SK-N-SH (cell line): ENCODE data around the gene KMT2B. TPM values are rescaled to one million over a fixed set of nuclear protein-coding genes. Genes with fewer than 3 reads are reported as not detected.

Experiments used
- CTCF ChIA-PET: fragments of 300-600, 350-600 bp; formaldehyde crosslinking; extraction: SDS; loops from one replicate; lab custom pipeline; 2021; lab: Yijun Ruan, JAX
- POLR2A ChIA-PET: fragments of 350-600 bp; sonication (Branson Sonifier 250); formaldehyde crosslinking; extraction: SDS; loops from one replicate; lab custom pipeline; 2020; ENCODE audit warnings: antibody characterized with exemption, inconsistent platforms; lab: Yijun Ruan, JAX
- DNase-seq: peaks from one replicate; pipeline ENCODE4 v3.0.0; 2012
- H2AFZ ChIP-seq: fragments of 200-600 bp; sonication (generic); 2 replicates; pipeline ENCODE4 v1.8.1; 2016; ENCODE audit warnings: antibody characterized with exemption, mild to moderate bottlenecking, low read depth
- H3F3A ChIP-seq: fragments of 200-600 bp; sonication (generic); replicated peaks from 2 replicates; pipeline ENCODE3; 2016; ENCODE audit warnings: antibody characterized with exemption, mild to moderate bottlenecking; ENCODE audit not compliant: insufficient read depth
- H3K27ac ChIP-seq, 2 experiments: fragments of 200-500 bp in 1 of 2; fragments of 200-600 bp in 1 of 2; sonication (Bioruptor generic) in 1 of 2; sonication (generic), shearing (Covaris generic) in 1 of 2; 2 replicates each; pipeline versions ENCODE4 v1.5.1 to v1.6.1; 2014 to 2016; ENCODE audit warnings: low read depth in 2 of 2, inconsistent platforms in 1 of 2, low read length in 1 of 2, mild to moderate bottlenecking in 1 of 2, mixed read lengths in 1 of 2
- H3K27me3 ChIP-seq: fragments of 200-600 bp; sonication (generic), shearing (Covaris generic); 2 replicates; pipeline ENCODE4 v1.6.1; 2016; ENCODE audit warnings: mixed run types; ENCODE audit not compliant: insufficient read depth
- H3K36me3 ChIP-seq, 2 experiments: fragments of 200-500 bp in 1 of 2; fragments of 200-600 bp in 1 of 2; sonication (Bioruptor generic) in 1 of 2; sonication (generic) in 1 of 2; replicated peaks in 1 of 2; 2 replicates each; pipeline versions ENCODE3 to v1.5.1; 2014 to 2016; ENCODE audit warnings: low read length in 1 of 2, mild to moderate bottlenecking in 1 of 2; ENCODE audit not compliant: insufficient read depth in 2 of 2, control insufficient read depth in 1 of 2
- H3K4me1 ChIP-seq, 2 experiments: fragments of 200-500 bp in 1 of 2; fragments of 200-600 bp in 1 of 2; sonication (Bioruptor generic) in 1 of 2; sonication (generic), shearing (Covaris generic) in 1 of 2; 2 replicates each; pipeline versions ENCODE4 v1.5.1 to v1.6.1; 2014 to 2016; ENCODE audit warnings: low read depth in 1 of 2, low read length in 1 of 2, mixed run types in 1 of 2; ENCODE audit not compliant: insufficient read depth in 2 of 2, control insufficient read depth in 1 of 2
- H3K4me2 ChIP-seq: fragments of 200-600 bp; sonication (generic), shearing (Covaris generic); 2 replicates; pipeline ENCODE4 v1.6.1; 2017; ENCODE audit warnings: mixed run types
- H3K4me3 ChIP-seq, 2 experiments: fragments of 200-500 bp in 1 of 2; fragments of 200-600 bp in 1 of 2; sonication (Bioruptor generic) in 1 of 2; sonication (generic), shearing (Covaris generic) in 1 of 2; 2 replicates each; pipeline versions ENCODE4 v1.5.1 to v1.8.1; 2014 to 2016; ENCODE audit warnings: low read depth in 2 of 2, inconsistent platforms in 1 of 2, low read length in 1 of 2, mild to moderate bottlenecking in 1 of 2, mixed read lengths in 1 of 2, moderate library complexity in 1 of 2
- H3K79me2 ChIP-seq: fragments of 200-600 bp; sonication (generic); 2 replicates; pipeline ENCODE4 v1.8.1; 2017; ENCODE audit warnings: mild to moderate bottlenecking; ENCODE audit not compliant: insufficient read depth
- H3K9ac ChIP-seq: fragments of 200-600 bp; sonication (generic); 2 replicates; pipeline ENCODE4 v1.6.1; 2017; ENCODE audit warnings: mixed run types
- H3K9me2 ChIP-seq: fragments of 200-600 bp; sonication (generic); 2 replicates; pipeline ENCODE4 v1.6.1; 2017; ENCODE audit warnings: mixed run types
- H3K9me3 ChIP-seq: fragments of 200-600 bp; sonication (generic); 2 replicates; pipeline ENCODE4 v1.6.1; 2017; ENCODE audit warnings: mixed run types, mild to moderate bottlenecking, moderate library complexity
- H4K20me1 ChIP-seq: fragments of 200-600 bp; sonication (generic); 2 replicates; pipeline ENCODE4 v1.6.1; 2017; ENCODE audit warnings: mild to moderate bottlenecking, mixed run types; ENCODE audit not compliant: insufficient read depth
- EP300 ChIP-seq, 2 experiments: IDR thresholded peaks; 2 replicates each; pipeline versions ENCODE4 v1.4.0 to v1.6.1; 2012; ENCODE audit warnings: borderline replicate concordance in 1 of 2, low read depth in 1 of 2, low read length in 1 of 2
- FOSL2 ChIP-seq: IDR thresholded peaks from 2 replicates; pipeline ENCODE4 v1.4.0; 2012; ENCODE audit warnings: low read depth, mild to moderate bottlenecking, moderate library complexity, borderline replicate concordance
- FOXM1 ChIP-seq: IDR thresholded peaks from 2 replicates; pipeline ENCODE4 v1.4.0; 2012; ENCODE audit warnings: low read depth, mild to moderate bottlenecking
- MXI1 ChIP-seq: IDR thresholded peaks from 2 replicates; pipeline ENCODE4 v1.6.1; 2012; ENCODE audit warnings: mild to moderate bottlenecking, low read depth, low read length, improper control_type of control experiment
- SMC3 ChIP-seq: IDR thresholded peaks from 2 replicates; pipeline ENCODE4 v1.6.1; 2012; ENCODE audit warnings: low read depth, low read length, improper control_type of control experiment
- TEAD4 ChIP-seq: IDR thresholded peaks from 2 replicates; pipeline ENCODE4 v1.4.0; 2012; ENCODE audit warnings: mild to moderate bottlenecking, borderline replicate concordance; ENCODE audit not compliant: insufficient read depth
- YY1 ChIP-seq: IDR thresholded peaks from 2 replicates; pipeline ENCODE4 v1.4.0; 2012; ENCODE audit warnings: low read depth, mild to moderate bottlenecking
- WGBS: methylation state at CpG from one replicate; pipeline ENCODE4 v1.1.6; 2017; ENCODE audit warnings: low lambda C conversion rate; 5-methylcytosine and 5-hydroxymethylcytosine counted together
- polyA plus RNA-seq, 3 experiments: library from polyadenylated mRNA; depleted of rRNA; stranded (reverse); fragments of >200 nt; gene quantifications; 2 replicates each; pipeline ENCODE4 v1.2.3, GENCODE V29; 2012
- TF ChIP-seq, protein P1 (sequence below): IDR thresholded peaks from 2 replicates; pipeline ENCODE4 v1.4.0; 2012; ENCODE audit warnings: low read depth, borderline replicate concordance
- TF ChIP-seq, protein P2 (sequence below): IDR thresholded peaks from 2 replicates; pipeline ENCODE4; 2012
- TF ChIP-seq, protein P3 (sequence below): IDR thresholded peaks from 2 replicates; pipeline ENCODE4 v1.4.0; 2012; ENCODE audit warnings: low read depth, borderline replicate concordance
- TF ChIP-seq, protein P4 (sequence below): fragments of 200-600 bp; sonication (generic); IDR thresholded peaks from 2 replicates; pipeline ENCODE4 v1.6.1; 2017; ENCODE audit warnings: antibody characterized with exemption, mild to moderate bottlenecking, moderate library complexity

The KMT2B gene
- polyA plus RNA-seq, 1 of the 3 experiments (the other 2 are of a cell fraction): 29.2 TPM

DNA sequence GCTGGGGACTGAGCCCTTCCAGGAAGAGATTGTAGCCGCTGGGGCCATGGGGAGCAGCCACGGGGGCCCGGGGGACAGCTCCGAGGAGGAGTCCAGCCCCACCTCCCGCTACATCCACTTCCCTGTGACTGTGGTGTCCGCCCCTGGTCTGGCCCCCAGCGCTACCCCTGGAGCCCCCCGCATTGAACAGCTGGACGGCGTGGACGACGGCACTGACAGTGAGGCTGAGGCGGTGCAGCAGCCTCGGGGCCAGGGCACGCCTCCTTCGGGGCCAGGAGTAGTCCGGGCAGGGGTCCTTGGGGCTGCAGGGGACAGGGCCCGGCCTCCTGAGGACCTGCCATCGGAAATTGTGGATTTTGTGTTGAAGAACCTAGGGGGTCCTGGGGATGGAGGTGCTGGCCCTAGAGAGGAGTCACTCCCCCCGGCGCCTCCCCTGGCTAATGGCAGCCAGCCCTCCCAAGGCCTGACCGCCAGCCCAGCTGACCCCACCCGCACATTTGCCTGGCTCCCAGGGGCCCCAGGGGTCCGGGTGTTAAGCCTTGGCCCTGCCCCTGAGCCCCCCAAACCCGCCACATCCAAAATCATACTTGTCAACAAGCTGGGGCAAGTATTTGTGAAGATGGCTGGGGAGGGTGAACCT, 14.9 kb downstream of the KMT2B start:
- H3K9me3 ChIP-seq: no peaks in the 10 kb centered on the region
- 99% methylated on average over 19 of the region's 25 CpGs for WGBS
- H3F3A ChIP-seq: no peaks in the 10 kb centered on the region
- no peak overlapping the region for H3K9ac ChIP-seq
- H3K36me3 ChIP-seq: peaks cover 7 to 79% of the 10 kb centered on the region in 2 experiments
- no peak overlapping the region for H2AFZ ChIP-seq
- no peak overlapping the region for H3K4me2 ChIP-seq
- no peaks in the 10 kb centered on the region for H3K4me1 ChIP-seq
- no peak overlapping the region for H3K27ac ChIP-seq
- H3K27me3 ChIP-seq: no peaks in the 10 kb centered on the region
- no peaks in the 10 kb centered on the region for H4K20me1 ChIP-seq
- CTCF ChIA-PET: no interaction called here
- POLR2A ChIA-PET: no interaction called here
- TF ChIP-seq, protein P1, sequence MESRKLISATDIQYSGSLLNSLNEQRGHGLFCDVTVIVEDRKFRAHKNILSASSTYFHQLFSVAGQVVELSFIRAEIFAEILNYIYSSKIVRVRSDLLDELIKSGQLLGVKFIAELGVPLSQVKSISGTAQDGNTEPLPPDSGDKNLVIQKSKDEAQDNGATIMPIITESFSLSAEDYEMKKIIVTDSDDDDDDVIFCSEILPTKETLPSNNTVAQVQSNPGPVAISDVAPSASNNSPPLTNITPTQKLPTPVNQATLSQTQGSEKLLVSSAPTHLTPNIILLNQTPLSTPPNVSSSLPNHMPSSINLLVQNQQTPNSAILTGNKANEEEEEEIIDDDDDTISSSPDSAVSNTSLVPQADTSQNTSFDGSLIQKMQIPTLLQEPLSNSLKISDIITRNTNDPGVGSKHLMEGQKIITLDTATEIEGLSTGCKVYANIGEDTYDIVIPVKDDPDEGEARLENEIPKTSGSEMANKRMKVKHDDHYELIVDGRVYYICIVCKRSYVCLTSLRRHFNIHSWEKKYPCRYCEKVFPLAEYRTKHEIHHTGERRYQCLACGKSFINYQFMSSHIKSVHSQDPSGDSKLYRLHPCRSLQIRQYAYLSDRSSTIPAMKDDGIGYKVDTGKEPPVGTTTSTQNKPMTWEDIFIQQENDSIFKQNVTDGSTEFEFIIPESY: no peak
- TF ChIP-seq, protein P2, sequence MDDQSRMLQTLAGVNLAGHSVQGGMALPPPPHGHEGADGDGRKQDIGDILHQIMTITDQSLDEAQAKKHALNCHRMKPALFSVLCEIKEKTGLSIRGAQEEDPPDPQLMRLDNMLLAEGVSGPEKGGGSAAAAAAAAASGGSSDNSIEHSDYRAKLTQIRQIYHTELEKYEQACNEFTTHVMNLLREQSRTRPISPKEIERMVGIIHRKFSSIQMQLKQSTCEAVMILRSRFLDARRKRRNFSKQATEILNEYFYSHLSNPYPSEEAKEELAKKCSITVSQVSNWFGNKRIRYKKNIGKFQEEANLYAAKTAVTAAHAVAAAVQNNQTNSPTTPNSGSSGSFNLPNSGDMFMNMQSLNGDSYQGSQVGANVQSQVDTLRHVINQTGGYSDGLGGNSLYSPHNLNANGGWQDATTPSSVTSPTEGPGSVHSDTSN: no peak
- TF ChIP-seq EP300 (IDR thresholded peaks at IDR 0.05; ENCODE audit: borderline replicate concordance in 1 of 2, low read depth in 1 of 2, low read length in 1 of 2): no peak
- TF ChIP-seq YY1: no peak
- no peak for TF ChIP-seq FOXM1
- TF ChIP-seq, protein P3, sequence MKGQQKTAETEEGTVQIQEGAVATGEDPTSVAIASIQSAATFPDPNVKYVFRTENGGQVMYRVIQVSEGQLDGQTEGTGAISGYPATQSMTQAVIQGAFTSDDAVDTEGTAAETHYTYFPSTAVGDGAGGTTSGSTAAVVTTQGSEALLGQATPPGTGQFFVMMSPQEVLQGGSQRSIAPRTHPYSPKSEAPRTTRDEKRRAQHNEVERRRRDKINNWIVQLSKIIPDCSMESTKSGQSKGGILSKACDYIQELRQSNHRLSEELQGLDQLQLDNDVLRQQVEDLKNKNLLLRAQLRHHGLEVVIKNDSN: no peak
- TF ChIP-seq FOSL2: no peak
- TF ChIP-seq MXI1: no peak
- TF ChIP-seq, protein P4, sequence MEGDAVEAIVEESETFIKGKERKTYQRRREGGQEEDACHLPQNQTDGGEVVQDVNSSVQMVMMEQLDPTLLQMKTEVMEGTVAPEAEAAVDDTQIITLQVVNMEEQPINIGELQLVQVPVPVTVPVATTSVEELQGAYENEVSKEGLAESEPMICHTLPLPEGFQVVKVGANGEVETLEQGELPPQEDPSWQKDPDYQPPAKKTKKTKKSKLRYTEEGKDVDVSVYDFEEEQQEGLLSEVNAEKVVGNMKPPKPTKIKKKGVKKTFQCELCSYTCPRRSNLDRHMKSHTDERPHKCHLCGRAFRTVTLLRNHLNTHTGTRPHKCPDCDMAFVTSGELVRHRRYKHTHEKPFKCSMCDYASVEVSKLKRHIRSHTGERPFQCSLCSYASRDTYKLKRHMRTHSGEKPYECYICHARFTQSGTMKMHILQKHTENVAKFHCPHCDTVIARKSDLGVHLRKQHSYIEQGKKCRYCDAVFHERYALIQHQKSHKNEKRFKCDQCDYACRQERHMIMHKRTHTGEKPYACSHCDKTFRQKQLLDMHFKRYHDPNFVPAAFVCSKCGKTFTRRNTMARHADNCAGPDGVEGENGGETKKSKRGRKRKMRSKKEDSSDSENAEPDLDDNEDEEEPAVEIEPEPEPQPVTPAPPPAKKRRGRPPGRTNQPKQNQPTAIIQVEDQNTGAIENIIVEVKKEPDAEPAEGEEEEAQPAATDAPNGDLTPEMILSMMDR: no peak
- no peak for TF ChIP-seq SMC3
- no peak for TF ChIP-seq TEAD4
- TF ChIP-seq, all 33 proteins: peak for 0
- H3K79me2 ChIP-seq: no peaks in the 10 kb centered on the region
- no peak for DNase-seq
- H3K9me2 ChIP-seq: no peaks in the 10 kb centered on the region
- H3K4me3 ChIP-seq: no peak overlapping the region
